ENCODE results near the gene BANF1. TPM values are rescaled to one million over a fixed set of nuclear protein-coding genes. Genes with fewer than 3 reads are reported as not detected.

The BANF1 gene
- polyA plus RNA-seq, 1 donor: 233 TPM

DNA sequence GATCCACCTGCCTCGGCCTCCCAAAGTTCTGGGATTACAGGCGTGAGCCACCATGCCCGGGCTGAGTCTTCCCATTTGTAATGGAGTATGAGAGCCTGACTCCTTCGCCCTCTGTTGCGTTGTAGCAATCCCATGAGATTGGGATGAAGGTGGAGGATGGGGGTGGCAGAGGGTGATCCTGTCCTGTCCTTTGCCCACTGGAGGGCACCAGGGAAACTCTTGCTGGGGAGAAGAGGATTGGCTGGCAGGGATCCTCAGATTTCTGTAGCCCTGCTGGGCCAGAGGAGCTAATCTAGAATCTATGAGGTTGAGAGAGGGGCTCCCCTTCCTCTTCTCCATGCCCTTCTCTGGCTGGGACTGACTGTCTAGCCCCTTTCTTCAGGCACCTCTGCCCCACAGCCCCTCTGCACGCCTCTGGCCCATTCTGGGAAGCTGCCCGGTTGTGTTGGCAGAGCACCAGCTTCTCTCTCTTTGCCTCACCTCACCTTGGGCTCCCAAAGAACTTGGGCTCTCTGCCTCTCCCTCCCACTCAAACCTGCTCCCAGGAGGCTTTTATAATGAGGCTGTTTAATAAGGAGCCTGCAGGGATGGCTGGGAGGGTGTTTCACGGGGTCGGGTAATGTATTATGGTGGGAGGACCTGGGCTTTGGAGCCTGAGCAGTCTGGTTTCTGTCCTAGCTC, 33.5 kb downstream of the BANF1 start:
- DNase-seq: no peak

DNA sequence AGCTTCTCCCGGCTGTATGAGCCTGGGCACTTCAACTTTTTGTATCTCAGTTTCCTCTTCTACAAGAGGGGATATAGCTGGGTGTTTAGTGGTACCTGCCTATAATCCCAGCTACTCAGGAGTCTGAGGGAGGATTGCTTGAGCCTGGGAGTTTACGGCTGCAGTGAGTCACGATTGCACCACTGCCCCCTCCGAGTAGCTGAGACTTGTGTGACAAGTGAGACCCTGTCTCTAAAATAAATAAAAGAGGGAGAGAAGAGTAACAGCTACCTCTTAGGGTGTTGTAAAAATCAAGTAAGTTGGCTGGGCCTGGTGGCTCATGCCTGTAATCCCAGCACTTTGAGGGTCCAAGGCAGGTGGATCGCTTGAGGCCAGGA, 34.0 kb downstream of the BANF1 start:
- DNase-seq: no peak

DNA sequence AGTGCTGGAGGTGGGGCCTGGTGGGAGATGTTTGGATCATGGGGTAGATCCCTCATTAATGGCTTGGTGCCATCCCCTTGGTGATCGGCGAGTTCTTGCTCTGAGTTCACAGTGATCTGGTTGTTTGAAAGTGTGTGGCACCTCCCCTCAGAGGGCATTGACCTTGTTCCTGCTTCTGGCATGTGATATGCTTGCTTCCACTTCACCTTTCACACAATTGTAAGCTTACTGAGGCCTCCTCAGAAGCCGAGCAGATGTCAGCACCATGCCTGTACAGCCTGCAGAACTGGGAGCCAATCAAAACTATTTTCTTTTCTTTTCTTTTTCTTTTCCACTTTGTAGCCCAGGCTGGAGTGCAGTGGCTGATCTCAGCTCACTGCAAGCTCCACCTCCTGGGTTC, 35.0 kb downstream of the BANF1 start:
- no peak for DNase-seq

GRCh38 chr11:66039765-66040164, 37.5 kb downstream of the BANF1 start:
- DNase-seq: no peak

DNA sequence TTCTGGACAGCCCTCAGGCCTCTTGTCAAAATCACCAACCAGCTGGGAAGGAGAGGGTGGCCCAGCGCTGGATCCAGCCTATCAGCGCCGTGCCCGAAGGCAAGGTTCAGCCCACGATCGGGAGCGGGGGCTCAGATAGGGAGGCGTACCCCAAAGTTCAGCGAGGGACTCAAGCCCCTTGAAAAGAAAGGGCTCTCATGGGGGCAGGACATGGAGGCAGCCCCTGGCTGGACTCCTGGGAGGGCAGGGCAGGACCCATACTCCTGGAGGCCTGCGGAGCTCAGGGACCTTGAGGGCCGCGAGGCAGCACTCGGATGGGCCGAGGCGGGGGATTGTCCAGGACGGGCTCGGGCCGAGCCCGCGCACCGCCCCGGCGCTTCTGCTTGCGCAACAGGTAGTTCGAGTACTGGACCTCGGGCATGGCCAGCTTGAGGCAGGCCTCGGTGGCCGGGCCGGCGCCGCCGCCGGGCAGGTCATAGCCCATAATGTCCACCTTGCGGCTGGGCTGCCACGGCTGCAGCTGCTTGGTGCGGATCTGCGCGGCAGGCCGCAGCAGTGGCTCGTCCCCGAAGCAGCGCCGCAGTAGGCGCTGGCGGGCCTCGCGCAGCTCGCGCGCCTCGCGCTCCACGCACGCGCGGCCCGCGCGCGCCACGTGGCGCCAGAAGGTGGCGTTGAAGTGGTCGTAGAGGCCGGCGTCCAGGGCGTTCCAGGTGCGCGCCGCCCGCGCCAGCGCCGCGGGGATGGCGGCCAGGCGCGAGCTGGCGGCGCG, 40.1 kb downstream of the BANF1 start:
- DNase-seq: no peak

- no peak for DNase-seq
Measured at GRCh38 chr11:66042996-66043906, 40.9 kb downstream of the BANF1 start.

DNA sequence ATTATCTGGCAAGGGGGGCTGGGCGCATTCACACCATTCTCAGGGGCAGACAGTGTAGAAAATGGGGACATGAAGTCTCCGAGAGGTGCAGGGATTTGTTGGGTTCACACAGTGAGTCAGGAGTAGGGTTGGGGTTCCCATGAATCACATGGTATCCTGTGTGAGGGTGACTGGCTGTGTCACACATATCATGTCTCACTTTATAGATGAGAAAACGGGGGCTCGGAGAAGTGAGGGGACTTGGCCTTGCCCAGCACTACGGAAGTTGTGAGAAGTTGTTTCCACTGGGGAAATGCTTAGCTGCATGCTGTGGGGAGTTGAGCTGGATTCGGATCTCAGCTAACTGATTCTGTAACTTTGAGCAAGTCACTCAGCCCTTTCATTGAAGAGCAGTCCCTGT, 42.5 kb downstream of the BANF1 start:
- no peak for DNase-seq

DNA sequence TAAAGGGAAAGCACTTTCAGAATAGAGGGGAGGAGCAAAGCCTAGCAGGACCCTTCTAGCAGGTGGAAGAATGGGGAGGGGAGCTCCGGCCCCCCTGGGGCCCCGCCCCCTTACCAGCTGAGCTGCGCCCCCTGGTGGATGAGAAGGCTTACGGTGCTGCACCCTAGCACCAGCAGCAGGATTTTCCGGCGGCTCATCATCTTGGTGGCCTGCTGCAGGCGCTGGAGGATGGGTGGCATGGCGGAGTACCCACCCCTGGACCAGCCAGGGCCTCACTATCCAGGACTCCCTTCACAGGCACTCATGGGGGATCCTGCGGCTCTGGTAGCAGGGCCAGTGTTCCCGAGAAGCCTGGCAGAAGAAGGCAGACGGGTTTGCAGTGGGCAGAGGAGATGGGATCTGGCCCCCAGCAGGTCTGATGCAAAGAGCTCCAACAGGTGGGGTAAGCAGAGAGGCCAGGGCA, 42.9 kb downstream of the BANF1 start:
- peak; percentile 76 for DNase-seq

- DNase-seq: no peak
Measured at GRCh38 chr11:66046901-66047300, 44.6 kb downstream of the BANF1 start.

DNA sequence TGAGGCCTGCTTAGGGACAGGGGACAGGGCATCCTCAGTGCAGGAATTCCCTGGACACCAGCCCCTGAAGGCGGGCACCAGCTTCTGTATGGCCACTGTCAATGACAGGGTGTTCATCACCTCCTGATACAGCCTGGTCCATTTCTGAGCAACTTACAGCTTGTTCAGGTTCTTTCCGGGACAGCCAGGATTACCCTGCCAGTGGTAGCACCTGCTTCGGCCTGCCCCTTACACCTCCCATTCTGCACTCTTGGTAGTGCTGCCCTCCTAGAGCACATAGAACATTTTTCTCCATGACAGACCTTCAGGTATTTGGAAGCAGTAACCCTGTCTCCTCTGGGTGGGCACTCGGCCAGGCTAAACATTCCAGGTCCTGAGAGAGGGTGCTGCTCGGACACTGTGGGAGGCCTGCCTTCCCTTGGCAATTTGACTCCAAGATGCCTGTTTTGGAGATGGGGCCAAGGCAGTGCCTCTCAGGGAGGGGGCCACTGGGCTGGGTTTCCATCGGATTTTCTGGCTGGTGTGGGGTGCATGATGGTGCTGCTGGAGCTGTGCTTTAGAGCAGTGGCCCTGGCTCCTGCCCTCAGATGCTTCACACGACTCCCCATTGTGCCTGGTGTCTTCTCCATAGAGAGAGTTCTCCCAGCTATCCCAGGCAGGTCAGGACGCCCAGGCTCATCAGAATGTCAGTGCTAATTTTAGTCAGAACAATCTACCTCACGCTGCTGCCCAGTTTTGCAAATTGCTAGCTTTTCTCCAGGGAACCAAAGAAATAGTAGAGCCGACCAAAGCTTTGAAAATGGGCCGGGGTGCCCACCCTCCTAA, 45.5 kb downstream of the BANF1 start:
- no peak for DNase-seq

DNA sequence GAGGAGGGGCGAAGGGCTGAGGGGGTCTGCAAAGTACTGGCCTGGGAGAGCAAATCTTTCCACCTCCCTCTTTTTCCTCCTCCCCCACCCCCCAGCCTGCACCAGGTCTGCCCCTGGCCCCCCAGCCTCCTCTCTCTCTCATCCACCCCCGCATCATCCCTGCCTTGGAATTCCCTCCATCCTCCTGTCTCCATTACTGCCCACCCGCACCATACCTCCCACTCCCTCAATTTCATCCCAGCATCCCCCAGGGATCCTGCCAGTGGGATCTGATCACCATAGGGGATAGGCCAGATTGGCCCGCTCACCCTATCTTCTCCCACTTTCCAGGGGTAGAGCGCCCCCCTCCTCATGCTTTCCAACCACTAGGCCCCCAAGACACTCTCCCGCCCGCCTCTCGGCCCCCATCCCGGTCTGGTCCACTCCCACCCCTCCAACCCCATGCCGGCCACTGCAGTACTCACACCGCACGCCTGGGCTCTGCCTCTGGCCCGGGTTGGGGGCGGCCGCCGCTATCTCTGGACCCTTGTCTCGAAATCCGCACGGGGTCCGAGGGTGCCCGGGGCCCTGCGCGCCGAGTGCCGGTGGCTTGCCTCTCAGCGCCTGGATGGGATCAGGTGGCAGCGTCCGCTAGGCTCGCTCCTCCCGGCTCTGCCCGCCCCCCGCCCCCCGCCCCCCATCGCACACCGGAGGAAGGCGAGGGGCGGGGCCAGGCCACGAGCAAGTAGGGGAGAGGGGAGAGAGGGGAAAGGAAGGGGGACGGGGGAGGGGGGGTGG, 46.4 kb downstream of the BANF1 start, which contains the start of gene GAL3ST3:
GAL3ST3 (minus strand) TSS at position 615 of the 777 bp plus-strand sequence. CDS start 3,746 bp downstream, outside the sequence.
- DNase-seq: no peak

DNA sequence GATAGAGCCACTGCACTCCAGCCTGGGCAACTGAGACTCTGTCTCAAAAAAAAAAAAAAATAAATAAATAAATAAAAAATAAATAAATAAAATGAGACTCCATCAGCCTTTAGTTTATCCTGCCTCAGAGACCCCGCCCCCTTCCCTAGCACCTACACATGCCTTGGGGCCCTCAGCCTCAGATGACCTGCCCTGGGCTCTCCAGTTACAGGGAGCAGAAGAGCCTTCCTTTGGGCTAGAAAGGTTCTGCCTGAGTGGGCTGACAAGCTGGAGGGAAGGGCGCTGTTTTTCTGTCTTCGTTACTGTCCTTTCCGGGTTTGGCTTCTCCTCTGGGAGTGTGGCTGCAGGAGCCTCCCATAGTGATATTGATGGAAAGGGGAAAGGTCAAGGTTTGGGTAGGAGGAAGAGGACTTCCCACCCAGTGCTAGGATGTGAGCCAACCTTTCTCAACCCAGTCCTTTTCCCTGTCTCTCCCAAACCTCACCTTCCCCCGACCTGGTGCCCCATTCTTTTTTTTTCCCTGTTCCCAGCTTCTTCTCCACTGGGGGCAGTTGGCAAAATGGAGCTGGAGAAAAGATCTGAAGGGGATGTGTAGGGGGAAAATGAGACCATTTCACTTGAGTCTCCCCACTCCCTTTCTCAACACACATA, 48.4 kb downstream of the BANF1 start:
- no peak for DNase-seq

- DNase-seq: no peak
Measured at GRCh38 chr11:66051371-66051765, 49.1 kb downstream of the BANF1 start.

DNA sequence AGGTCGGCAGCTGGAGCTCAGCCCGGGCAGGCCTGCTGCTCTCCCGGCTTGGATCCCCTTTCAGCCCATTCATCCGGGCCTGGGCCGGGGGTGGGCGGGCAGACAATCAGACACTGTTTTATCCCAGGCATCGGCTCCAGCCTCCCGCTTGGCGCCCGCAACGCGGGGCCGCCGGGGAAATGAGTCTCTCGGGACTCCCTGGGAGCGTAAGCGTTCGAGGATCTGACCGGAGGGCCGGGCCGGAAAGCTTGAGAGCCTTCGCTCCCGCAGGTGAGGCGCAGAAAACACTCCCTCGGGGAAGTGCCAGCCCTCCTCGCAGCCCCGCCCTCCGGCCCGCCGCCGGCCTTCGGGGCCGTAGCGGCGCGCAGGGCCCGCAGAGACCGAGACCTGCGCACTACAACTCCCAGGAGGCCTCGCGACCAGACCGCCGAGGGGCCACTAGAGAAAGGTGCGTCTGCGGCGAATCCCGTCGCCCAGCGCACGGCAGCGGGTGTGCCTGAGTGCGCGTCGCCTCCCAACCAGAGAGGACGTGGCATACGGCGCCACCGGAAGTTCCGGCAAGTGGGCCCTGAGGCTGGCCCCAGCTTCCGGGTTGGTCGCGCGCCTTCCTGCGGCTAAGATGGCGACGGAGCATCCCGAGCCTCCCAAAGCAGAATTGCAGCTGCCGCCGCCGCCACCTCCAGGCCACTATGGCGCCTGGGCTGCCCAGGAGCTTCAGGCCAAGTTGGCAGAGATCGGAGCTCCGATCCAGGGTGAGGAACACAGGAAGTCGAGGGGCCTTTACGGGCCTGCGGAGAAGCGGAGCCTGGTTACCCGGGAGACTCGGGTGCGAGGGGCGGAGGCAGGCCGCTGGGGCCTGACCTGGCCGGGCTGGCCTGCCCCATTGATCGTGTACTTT, 49.7 kb downstream of the BANF1 start, which contains the start of gene SF3B2:
SF3B2 (plus strand) TSS at position 599 of the 898 bp plus-strand sequence; CDS start at position 620, 21 bp downstream.
- DNase-seq: peak; percentile 96

- DNase-seq: no peak
Measured at GRCh38 chr11:66052664-66052982, 50.3 kb downstream of the BANF1 start.
